Measurements from ENCODE around the gene KRTAP5-3. TPM values are rescaled to one million over a fixed set of nuclear protein-coding genes. Genes with fewer than 3 reads are reported as not detected.

KRTAP5-3 gene
- total and polyA plus RNA-seq, 2 donors (not counting 3 experiments of a cell fraction or from before 2014, with no cell fraction given): not detected

DNA sequence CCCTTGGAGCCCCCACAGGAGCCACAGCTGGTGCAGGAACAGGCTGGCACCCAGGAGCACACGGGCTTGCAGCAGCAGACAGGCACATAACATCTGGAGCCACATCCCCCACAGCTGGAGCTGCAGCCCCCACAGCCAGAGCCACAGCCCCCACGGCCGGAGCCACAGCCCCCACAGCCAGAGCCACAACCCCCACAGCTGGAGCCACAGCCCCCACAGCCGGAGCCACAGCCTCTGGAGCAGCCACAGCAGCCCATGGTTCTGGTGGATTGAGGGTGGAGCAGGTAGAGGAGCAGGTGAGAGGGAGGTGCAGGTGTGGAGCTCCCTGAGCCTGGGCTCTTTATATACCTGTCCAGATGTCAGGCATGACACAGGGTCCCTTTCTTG lies 10.3 kb downstream of the KRTAP5-3 start, which contains the start of gene KRTAP5-2:
TSS of gene KRTAP5-2 (minus strand) at position 301 of the 387 bp plus-strand sequence. CDS start at position 257, 44 bp downstream.
- CTCF ChIA-PET: interaction anchor here (5.4 kb wide), 1 partner anchor 23 kb away, joined by 55 read pairs; no protein-coding TSS in a partner anchor

More for the DNA sequence above, 10.3 kb downstream of the KRTAP5-3 start, which contains the start of gene KRTAP5-2:
- intact Hi-C loops (cut with micrococcal nuclease): no loop called here
- Histone ChIP-seq H3K4me2 (ENCODE audit: insufficient read depth, low read length) (no peak within 1 kb of the TSS), H3K79me2 (ENCODE audit: control insufficient read depth, insufficient read depth, low read length) (no peaks in the 10 kb centered on the region), H3K27me3 (ENCODE audit: control insufficient read depth in 2 of 2, insufficient read depth in 2 of 2, low read length in 2 of 2) (peaks cover 4 to 5% of the 10 kb centered on the region in 2 experiments), H3K27ac (ENCODE audit: insufficient read depth, low read depth, low read length) (no peak within 1 kb of the TSS), H3K36me3 (ENCODE audit: control insufficient read depth in 2 of 2, extremely low read depth in 1 of 2, insufficient read depth in 2 of 2, low read length in 2 of 2) (no peaks in the 10 kb centered on the region), H3K9me1 (replicated peaks; ENCODE audit: control insufficient read depth, extremely low read depth, insufficient read depth, low read length) (no peaks in the 10 kb centered on the region), H3K4me3 (replicated peaks in 1 of 3; ENCODE audit: insufficient read depth in 1 of 3, low read depth in 1 of 3, low read length in 3 of 3) (no peak within 1 kb of the TSS), H2AFZ (ENCODE audit: low read depth, low read length) (no peak within 1 kb of the TSS), H3K4me1 (ENCODE audit: control insufficient read depth, extremely low read depth, insufficient read depth, low read length) (no peaks in the 10 kb centered on the region), H3K9me3 (replicated peaks; ENCODE audit: control insufficient read depth, insufficient read depth, low read length) (no peaks in the 10 kb centered on the region), H3K9ac (replicated peaks; ENCODE audit: extremely low read depth, insufficient read depth, low read length) (no peak within 1 kb of the TSS), H4K20me1 (replicated peaks; ENCODE audit: control insufficient read depth, extremely low read depth, insufficient read depth, low read length) (no peaks in the 10 kb centered on the region)
- no peak for FAIRE-seq
- BruUV-seq (replicated peaks): no TSS peak
- DNase-seq (ENCODE audit: low read depth, low spot score): no peak
- POLR2A ChIA-PET: no interaction called here
- dilution Hi-C loops (cut with MboI; ENCODE audit: extremely low pct_ligation_motif_present, low sequenced_read_pairs): no loop called here
- TF ChIP-seq GATA2 (IDR thresholded peaks at IDR 0.05; ENCODE audit: insufficient read depth, insufficient read length, low read depth, low read length): no peak
- no peak for TF ChIP-seq POLR2AphosphoS5 (IDR thresholded peaks at IDR 0.05; ENCODE audit: insufficient read depth, low read depth, low read length)
- TF ChIP-seq, protein P1, sequence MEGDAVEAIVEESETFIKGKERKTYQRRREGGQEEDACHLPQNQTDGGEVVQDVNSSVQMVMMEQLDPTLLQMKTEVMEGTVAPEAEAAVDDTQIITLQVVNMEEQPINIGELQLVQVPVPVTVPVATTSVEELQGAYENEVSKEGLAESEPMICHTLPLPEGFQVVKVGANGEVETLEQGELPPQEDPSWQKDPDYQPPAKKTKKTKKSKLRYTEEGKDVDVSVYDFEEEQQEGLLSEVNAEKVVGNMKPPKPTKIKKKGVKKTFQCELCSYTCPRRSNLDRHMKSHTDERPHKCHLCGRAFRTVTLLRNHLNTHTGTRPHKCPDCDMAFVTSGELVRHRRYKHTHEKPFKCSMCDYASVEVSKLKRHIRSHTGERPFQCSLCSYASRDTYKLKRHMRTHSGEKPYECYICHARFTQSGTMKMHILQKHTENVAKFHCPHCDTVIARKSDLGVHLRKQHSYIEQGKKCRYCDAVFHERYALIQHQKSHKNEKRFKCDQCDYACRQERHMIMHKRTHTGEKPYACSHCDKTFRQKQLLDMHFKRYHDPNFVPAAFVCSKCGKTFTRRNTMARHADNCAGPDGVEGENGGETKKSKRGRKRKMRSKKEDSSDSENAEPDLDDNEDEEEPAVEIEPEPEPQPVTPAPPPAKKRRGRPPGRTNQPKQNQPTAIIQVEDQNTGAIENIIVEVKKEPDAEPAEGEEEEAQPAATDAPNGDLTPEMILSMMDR (IDR thresholded peaks at IDR 0.05; ENCODE audit: extremely low read depth in 1 of 2, insufficient read depth in 1 of 2, low read depth in 1 of 2, low read length in 2 of 2): no peak
- TF ChIP-seq FOS (IDR thresholded peaks at IDR 0.05; ENCODE audit: borderline replicate concordance, insufficient read depth, low read length): no peak
